HCT116 (cell line): Measurements from ENCODE around the gene KRT15. TPM values are rescaled to one million over a fixed set of nuclear protein-coding genes. Genes with fewer than 3 reads are reported as not detected.
A peak's percentile ranks its signal among the peaks of the same experiment; 100 is the strongest.

Source experiments
- ATAC-seq: fragments of 200-7000 bp; cut with Tn5 transposase; 2 replicates; pipeline ENCODE4 v1.9.1; 2020; ENCODE audit warnings: mild to moderate bottlenecking, moderate library complexity
- BruUV-seq: library from RNA; stranded (reverse); fragments of 400-500 nt; replicated peaks from 2 replicates; lab custom pipeline; 2021; lab: Mats Ljungman, UMichigan
- CTCF ChIA-PET: fragments of 300-600 bp; sonication (Branson Sonifier 250); formaldehyde crosslinking; loops from one replicate; lab custom pipeline; 2021; ENCODE audit warnings: antibody characterized with exemption; lab: Charles Lee
- POLR2A ChIA-PET: fragments of 300-600, 350-600 bp; sonication (Branson Sonifier 250); formaldehyde crosslinking; loops from one replicate; lab custom pipeline; 2021; ENCODE audit warnings: antibody characterized with exemption; lab: Charles Lee
- RAD21 ChIA-PET, 2 experiments: fragments of 300-600 bp; sonication (Branson Sonifier 250); formaldehyde crosslinking; loops; one replicate each; lab custom pipeline; 2023; ENCODE audit warnings: low total read pairs in 2 of 2; ENCODE audit not compliant: uncharacterized antibody in 2 of 2, unreplicated experiment in 2 of 2, low non-redundant PET in 1 of 2; lab: Charles Lee
- DNase-seq: peaks from one replicate; pipeline ENCODE4 v3.0.0-alpha.2; 2010; ENCODE audit warnings: low read depth, low spot score
- H2AFZ ChIP-seq: fragments of 200-600 bp; shearing (Covaris generic), sonication (generic); 2 replicates; pipeline ENCODE4 v1.6.1; 2017; ENCODE audit warnings: low read depth, mixed run types, mixed read lengths, antibody characterized with exemption, low read length; ENCODE audit not compliant: poor library complexity, severe bottlenecking
- H3K27ac ChIP-seq: 2 replicates; pipeline ENCODE4 v1.5.1; 2012; ENCODE audit warnings: low read depth, low read length
- H3K27me3 ChIP-seq: fragments of 200-600 bp; sonication (generic); 2 replicates; pipeline ENCODE4 v1.6.1; 2016; ENCODE audit warnings: mixed run types, low read length, mixed read lengths; ENCODE audit not compliant: insufficient read depth
- H3K36me3 ChIP-seq, 2 experiments: fragments of 200-500 bp in 1 of 2; fragments of 200-600 bp in 1 of 2; sonication (Bioruptor generic) in 1 of 2; sonication (generic) in 1 of 2; 2 replicates each; pipeline versions ENCODE4 v1.5.1 to v1.6.1; 2014 to 2016; ENCODE audit warnings: low read length in 2 of 2, inconsistent platforms in 1 of 2, mixed read lengths in 1 of 2, mixed run types in 1 of 2; ENCODE audit not compliant: insufficient read depth in 2 of 2, control insufficient read depth in 1 of 2
- H3K4me1 ChIP-seq, 2 experiments: fragments of 200-600 bp in 1 of 2; sonication (generic) in 1 of 2; 2 replicates each; pipeline versions ENCODE4 v1.5.1 to v1.6.1; 2012 to 2017; ENCODE audit warnings: low read length in 2 of 2, inconsistent platforms in 1 of 2, mild to moderate bottlenecking in 1 of 2, mixed read lengths in 1 of 2, mixed run types in 1 of 2, moderate library complexity in 1 of 2; ENCODE audit not compliant: insufficient read depth in 2 of 2, control insufficient read depth in 1 of 2
- H3K4me2 ChIP-seq: fragments of 200-600 bp; sonication (generic); 2 replicates; pipeline ENCODE4 v1.6.1; 2017; ENCODE audit warnings: mixed run types, low read length, mixed read lengths
- H3K4me3 ChIP-seq, 2 experiments: fragments of 200-600 bp in 1 of 2; sonication (generic) in 1 of 2; replicated peaks in 1 of 2; 2 replicates each; pipeline ENCODE4 v1.5.1; 2011 to 2016; ENCODE audit warnings: low read length in 2 of 2, control low read depth in 1 of 2, low read depth in 1 of 2, mild to moderate bottlenecking in 1 of 2, mixed read lengths in 1 of 2, mixed run types in 1 of 2
- H3K79me2 ChIP-seq: fragments of 200-600 bp; sonication (generic); 2 replicates; pipeline ENCODE4 v1.6.1; 2017; ENCODE audit warnings: mild to moderate bottlenecking, mixed run types, low read length, moderate library complexity, mixed read lengths; ENCODE audit not compliant: insufficient read depth
- H3K9ac ChIP-seq: fragments of 200-600 bp; sonication (generic); 2 replicates; pipeline ENCODE4 v1.6.1; 2016; ENCODE audit warnings: low read length, mixed read lengths
- H3K9me2 ChIP-seq: fragments of 200-600 bp; sonication (generic), shearing (Covaris generic); 2 replicates; pipeline ENCODE4 v1.6.1; 2017; ENCODE audit warnings: mixed run types, mild to moderate bottlenecking, moderate library complexity; ENCODE audit not compliant: insufficient read depth
- H3K9me3 ChIP-seq, 2 experiments: fragments of 200-500 bp in 1 of 2; fragments of 200-600 bp in 1 of 2; sonication (Bioruptor generic) in 1 of 2; sonication (generic) in 1 of 2; 2 replicates each; pipeline ENCODE4 v1.6.1; 2014 to 2017; ENCODE audit warnings: low read length in 2 of 2, mixed read lengths in 2 of 2, inconsistent platforms in 1 of 2, low read depth in 1 of 2, mild to moderate bottlenecking in 1 of 2, mixed run types in 1 of 2, moderate library complexity in 1 of 2; ENCODE audit not compliant: control insufficient read depth in 1 of 2, insufficient read depth in 1 of 2
- H4K20me1 ChIP-seq: fragments of 200-600 bp; sonication (generic), shearing (Covaris generic); 2 replicates; pipeline ENCODE4 v1.6.1; 2017; ENCODE audit warnings: mixed run types, mild to moderate bottlenecking, moderate library complexity; ENCODE audit not compliant: insufficient read depth
- CBX3 ChIP-seq: IDR thresholded peaks from 2 replicates; pipeline ENCODE4 v1.6.1; 2012; ENCODE audit warnings: low read depth
- ELF1 ChIP-seq: IDR thresholded peaks from 2 replicates; pipeline ENCODE4 v1.6.1; 2012; ENCODE audit warnings: low read depth, borderline replicate concordance
- EZH2 ChIP-seq: fragments of 200-600 bp; sonication (generic); IDR thresholded peaks from 2 replicates; pipeline ENCODE4 v1.6.1; 2017; ENCODE audit warnings: antibody characterized with exemption, mixed run types
- JUND ChIP-seq: IDR thresholded peaks from 2 replicates; pipeline ENCODE4 v1.6.1; 2012
- POLR2A ChIP-seq: IDR thresholded peaks from 2 replicates; pipeline ENCODE4 v1.7.0; 2011; ENCODE audit warnings: borderline replicate concordance; ENCODE audit not compliant: insufficient read depth, insufficient read length; ENCODE audit errors: extremely low read depth
- SP1 ChIP-seq: IDR thresholded peaks from 2 replicates; pipeline ENCODE4 v1.6.1; 2012; ENCODE audit warnings: low read depth
- SRF ChIP-seq: IDR thresholded peaks from 2 replicates; pipeline ENCODE4 v1.6.1; 2012; ENCODE audit warnings: low read depth
- ZNF274 ChIP-seq: fragments of 200-500 bp; sonication (Bioruptor generic); IDR thresholded peaks from 2 replicates; pipeline ENCODE4 v1.6.1; 2014; ENCODE audit warnings: mild to moderate bottlenecking, low read depth, low read length, inconsistent platforms
- intact Hi-C: fragments of 100-400 bp; cut with micrococcal nuclease; formaldehyde crosslinking; loops from 2 replicates; pipeline ENCODE4 v1.10.0; 2022
- total RNA-seq: library from RNA; stranded (reverse); gene quantifications from one replicate; pipeline ENCODE4 v1.2.1, GENCODE V29; 2021; ENCODE audit not compliant: unreplicated experiment
- TF ChIP-seq, protein P1 (sequence below): IDR thresholded peaks from 2 replicates; pipeline ENCODE4 v1.6.1; 2012; ENCODE audit warnings: low read depth

Gene KRT15
- total RNA-seq, 1 experiment from 2014 or later: 37.1 TPM

GRCh38 chr17:41539979-41540701 lies 21.4 kb upstream of the KRT15 start:
- H3K4me1 ChIP-seq: peaks cover 31 to 72% of the 10 kb centered on the region in 2 experiments
- H3K36me3 ChIP-seq: no peaks in the 10 kb centered on the region
- H3K4me3 ChIP-seq: no peak overlapping the region
- 0 out of 2 replicates have a peak overlapping the region, but pooled peaks have one; percentile 10 for H3K9ac ChIP-seq
- no peaks in the 10 kb centered on the region for H3K27me3 ChIP-seq
- H3K9me3 ChIP-seq: no peaks in the 10 kb centered on the region
- CTCF ChIA-PET: interaction anchor here (0.9 to 2.2 kb wide), 4 partner anchors 9 to 108 kb away, joined by 3 to 14 read pairs (median 4); partner anchors contain the start of gene KRT19
- no peak overlapping the region for H2AFZ ChIP-seq
- ATAC-seq (no peak), DNase-seq (no peak)
- no TSS peak for BruUV-seq
- 0 out of 2 replicates have a peak overlapping the region, but pooled peaks have one; percentile 6 for H3K4me2 ChIP-seq
- H3K27ac ChIP-seq: no peak overlapping the region
- no peaks in the 10 kb centered on the region for H3K9me2 ChIP-seq
- no peaks in the 10 kb centered on the region for H3K79me2 ChIP-seq
- intact Hi-C loops: loop anchor here (10.0 kb wide), 1 partner anchor 925 kb away; no protein-coding TSS in a partner anchor
- TF ChIP-seq CBX3 (no peak), POLR2A (no peak), ELF1 (no peak), SP1 (no peak), EZH2 (no peak), ZNF274 (no peak), SRF (no peak), JUND (no peak)
- TF ChIP-seq, protein P1, sequence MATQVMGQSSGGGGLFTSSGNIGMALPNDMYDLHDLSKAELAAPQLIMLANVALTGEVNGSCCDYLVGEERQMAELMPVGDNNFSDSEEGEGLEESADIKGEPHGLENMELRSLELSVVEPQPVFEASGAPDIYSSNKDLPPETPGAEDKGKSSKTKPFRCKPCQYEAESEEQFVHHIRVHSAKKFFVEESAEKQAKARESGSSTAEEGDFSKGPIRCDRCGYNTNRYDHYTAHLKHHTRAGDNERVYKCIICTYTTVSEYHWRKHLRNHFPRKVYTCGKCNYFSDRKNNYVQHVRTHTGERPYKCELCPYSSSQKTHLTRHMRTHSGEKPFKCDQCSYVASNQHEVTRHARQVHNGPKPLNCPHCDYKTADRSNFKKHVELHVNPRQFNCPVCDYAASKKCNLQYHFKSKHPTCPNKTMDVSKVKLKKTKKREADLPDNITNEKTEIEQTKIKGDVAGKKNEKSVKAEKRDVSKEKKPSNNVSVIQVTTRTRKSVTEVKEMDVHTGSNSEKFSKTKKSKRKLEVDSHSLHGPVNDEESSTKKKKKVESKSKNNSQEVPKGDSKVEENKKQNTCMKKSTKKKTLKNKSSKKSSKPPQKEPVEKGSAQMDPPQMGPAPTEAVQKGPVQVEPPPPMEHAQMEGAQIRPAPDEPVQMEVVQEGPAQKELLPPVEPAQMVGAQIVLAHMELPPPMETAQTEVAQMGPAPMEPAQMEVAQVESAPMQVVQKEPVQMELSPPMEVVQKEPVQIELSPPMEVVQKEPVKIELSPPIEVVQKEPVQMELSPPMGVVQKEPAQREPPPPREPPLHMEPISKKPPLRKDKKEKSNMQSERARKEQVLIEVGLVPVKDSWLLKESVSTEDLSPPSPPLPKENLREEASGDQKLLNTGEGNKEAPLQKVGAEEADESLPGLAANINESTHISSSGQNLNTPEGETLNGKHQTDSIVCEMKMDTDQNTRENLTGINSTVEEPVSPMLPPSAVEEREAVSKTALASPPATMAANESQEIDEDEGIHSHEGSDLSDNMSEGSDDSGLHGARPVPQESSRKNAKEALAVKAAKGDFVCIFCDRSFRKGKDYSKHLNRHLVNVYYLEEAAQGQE: no peak
- H4K20me1 ChIP-seq: no peaks in the 10 kb centered on the region
- POLR2A ChIA-PET: interaction anchor here (1.0 to 6.5 kb wide), 4 partner anchors 9 to 148 kb away, joined by 3 to 68 read pairs (median 6); partner anchors contain the start of genes EIF1 and KRT19
- RAD21 ChIA-PET: no interaction called here
